HepG2 (cell line): ENCODE results near the gene SMIM30. TPM values are rescaled to one million over a fixed set of nuclear protein-coding genes. Genes with fewer than 3 reads are reported as not detected.

ENCODE experiments used
- ATAC-seq: fragments of 200-7000 bp; cut with Tn5 transposase; 3 replicates; pipeline ENCODE4 v1.9.1; 2020; ENCODE audit warnings: mild to moderate bottlenecking, moderate library complexity
- BruUV-seq: library from RNA; stranded (reverse); fragments of 400-500 nt; replicated peaks from 2 replicates; lab custom pipeline; 2021; lab: Mats Ljungman, UMichigan
- CTCF ChIA-PET: fragments of 300-600 bp; formaldehyde crosslinking; extraction: SDS; loops from one replicate; lab custom pipeline; 2021; ENCODE audit warnings: low total read pairs, inconsistent platforms, low intra/inter-chr PET ratio; lab: Yijun Ruan, JAX
- POLR2A ChIA-PET: fragments of 350-600 bp; sonication (Branson Sonifier 250); formaldehyde crosslinking; loops from one replicate; lab custom pipeline; 2020; ENCODE audit warnings: antibody characterized with exemption, inconsistent platforms; lab: Yijun Ruan, JAX
- DNase-seq: peaks from one replicate; pipeline ENCODE4 v3.0.0-alpha.2; 2015; ENCODE audit warnings: low spot score
- FAIRE-seq: peaks from 3 replicates; lab custom pipeline; 2011; peaks lifted over from hg19 to GRCh38; lab: Jason Lieb, UNC
- H2AFZ ChIP-seq: one replicate; pipeline ENCODE4 v1.6.1; 2011; ENCODE audit warnings: low read length, inconsistent platforms
- H3K27ac ChIP-seq: fragments of 300-600 bp; 3 replicates; pipeline ENCODE4 v1.8.0; 2011; ENCODE audit warnings: mixed run types, mild to moderate bottlenecking, mixed read lengths, low read length, inconsistent platforms; ENCODE audit not compliant: insufficient read depth; ENCODE audit errors: extremely low read length
- H3K27me3 ChIP-seq, 2 experiments: fragments of 200-600 bp in 1 of 2; 2 replicates in 1 of 2; 3 replicates in 1 of 2; pipeline versions ENCODE4 v1.6.0 to v1.8.0; 2011; ENCODE audit warnings: low read length in 2 of 2, mild to moderate bottlenecking in 2 of 2, moderate library complexity in 2 of 2, inconsistent platforms in 1 of 2; ENCODE audit not compliant: insufficient read depth in 2 of 2, control insufficient read depth in 1 of 2
- H3K36me3 ChIP-seq, 2 experiments: fragments of 200-600 bp in 1 of 2; replicated peaks in 1 of 2; 2 replicates in 1 of 2; 3 replicates in 1 of 2; pipeline versions ENCODE4 v1.5.1 to v1.8.0; 2011; ENCODE audit warnings: low read length in 2 of 2, inconsistent platforms in 1 of 2; ENCODE audit not compliant: insufficient read depth in 2 of 2, control insufficient read depth in 1 of 2
- H3K4me1 ChIP-seq: 2 replicates; pipeline ENCODE4 v1.5.1; 2012; ENCODE audit warnings: low read length, inconsistent platforms; ENCODE audit not compliant: insufficient read depth
- H3K4me2 ChIP-seq: 2 replicates; pipeline ENCODE4 v1.6.0; 2011; ENCODE audit warnings: low read depth, low read length, inconsistent platforms
- H3K4me3 ChIP-seq, 3 experiments: fragments of 200-600 bp in 1 of 3; sonication (generic), shearing (Covaris generic) in 1 of 3; replicated peaks in 1 of 3; 2 replicates each; pipeline ENCODE4 v1.5.1; 2011 to 2016; ENCODE audit warnings: low read length in 3 of 3, inconsistent platforms in 2 of 3, low read depth in 2 of 3, mild to moderate bottlenecking in 2 of 3, control low read depth in 1 of 3, mixed read lengths in 1 of 3; ENCODE audit not compliant: insufficient read depth in 1 of 3
- H3K79me2 ChIP-seq: one replicate; pipeline ENCODE4 v1.6.1; 2011; ENCODE audit warnings: low read length, inconsistent platforms; ENCODE audit not compliant: insufficient read depth
- H3K9ac ChIP-seq: 2 replicates; pipeline ENCODE4 v1.6.0; 2011; ENCODE audit warnings: mild to moderate bottlenecking, low read depth, low read length, inconsistent platforms; ENCODE audit not compliant: insufficient read depth
- H3K9me3 ChIP-seq: 2 replicates; pipeline ENCODE4 v1.5.1; 2012; ENCODE audit warnings: mild to moderate bottlenecking, low read length
- H4K20me1 ChIP-seq: 2 replicates; pipeline ENCODE4 v1.6.0; 2011; ENCODE audit warnings: inconsistent platforms, mild to moderate bottlenecking, low read length, moderate library complexity; ENCODE audit not compliant: insufficient read depth
- SMYD3 ChIP-seq: sonication (generic); formaldehyde crosslinking; IDR thresholded peaks from 2 replicates; pipeline ENCODE4 v1.8.1; 2023; ENCODE audit warnings: mild to moderate bottlenecking, missing genetic modification reagents
- ZBTB49 ChIP-seq: sonication (generic); formaldehyde crosslinking; IDR thresholded peaks from 2 replicates; pipeline ENCODE4 v1.4.0; 2020; ENCODE audit warnings: missing genetic modification reagents, borderline replicate concordance
- WGBS: methylation state at CpG from one replicate; pipeline ENCODE4 v1.1.6; 2017; ENCODE audit warnings: low lambda C conversion rate; 5-methylcytosine and 5-hydroxymethylcytosine counted together
- in situ Hi-C: cut with HindIII; loops from 2 replicates; pipeline ENCODE4 v1.10.0; 2017; ENCODE audit warnings: low pct_unique_long_range_greater_than_20kb; ENCODE audit not compliant: extremely low pct_ligation_motif_present
- intact Hi-C: fragments of 100-400 bp; cut with micrococcal nuclease; formaldehyde crosslinking; loops from one replicate; pipeline ENCODE4 v1.10.0; 2022; ENCODE audit not compliant: unreplicated experiment
- polyA plus RNA-seq, 8 experiments: library from polyadenylated mRNA; depleted of rRNA in 3 of 8; stranded (reverse) in 7 of 8; unstranded in 1 of 8; fragments of >200 nt; fragmentation: Illumina TruSeq in 4 of 8; extraction: Trizol in 4 of 8; gene quantifications; 2 replicates each; pipeline versions ENCODE4 v1.2.1 to v1.2.3, GENCODE V29; 2011 to 2016; ENCODE audit warnings: low read depth in 4 of 8, missing spikeins in 1 of 8, mixed read lengths in 1 of 8; ENCODE audit not compliant: insufficient read depth in 1 of 8
- total RNA-seq, 5 experiments: library from RNA; depleted of rRNA; stranded (reverse); fragments of >200 nt; fragmentation: Illumina TruSeq; extraction: Trizol; gene quantifications; 2 replicates each; pipeline ENCODE4 v1.2.3, GENCODE V29; 2016; ENCODE audit warnings: low read depth in 1 of 5
- TF ChIP-seq, protein P1 (sequence below): sonication (generic); formaldehyde crosslinking; IDR thresholded peaks from 2 replicates; pipeline ENCODE4 v1.4.0; 2020; ENCODE audit warnings: missing genetic modification reagents

The SMIM30 gene
- total and polyA plus RNA-seq, 2 of the 13 experiments (the other 11 are each of a cell fraction or from before 2014, with no cell fraction given) = 23.5 to 25.2 TPM

DNA sequence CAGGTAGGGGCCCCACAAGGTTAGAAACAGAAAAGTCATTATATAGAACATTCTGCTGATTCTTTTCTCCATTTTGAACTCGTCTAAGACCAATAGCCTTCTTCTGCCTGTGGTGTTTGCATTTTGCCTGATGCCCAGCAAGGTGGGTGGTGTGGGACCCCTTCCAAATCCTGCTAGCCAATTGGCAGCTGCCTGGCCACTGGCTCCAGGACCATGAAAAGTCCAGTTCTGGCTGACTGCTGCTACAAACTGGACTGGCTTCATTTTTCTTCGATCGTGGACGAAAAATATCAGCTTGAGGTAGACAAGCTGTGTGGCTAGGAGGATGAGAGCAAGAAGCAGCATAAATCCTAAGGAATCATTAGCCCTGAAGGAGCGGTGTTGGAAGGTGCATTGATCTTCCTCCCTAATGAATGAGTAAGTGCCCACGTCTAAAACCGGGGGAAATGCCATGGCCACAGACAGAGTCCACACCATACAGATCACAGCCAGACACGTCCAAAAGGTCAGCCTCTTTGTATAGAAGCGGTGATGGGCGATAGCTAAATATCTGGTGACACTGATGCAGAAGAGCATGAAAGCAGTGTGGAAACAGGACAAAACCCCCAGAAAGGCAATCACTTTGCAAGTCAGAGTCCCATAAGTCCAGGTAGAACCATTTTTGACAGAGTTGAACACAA lies 34.4 kb downstream of the SMIM30 start (continued):
- no peak for TF ChIP-seq ZBTB49 (CRISPR knock-in tag)

DNA sequence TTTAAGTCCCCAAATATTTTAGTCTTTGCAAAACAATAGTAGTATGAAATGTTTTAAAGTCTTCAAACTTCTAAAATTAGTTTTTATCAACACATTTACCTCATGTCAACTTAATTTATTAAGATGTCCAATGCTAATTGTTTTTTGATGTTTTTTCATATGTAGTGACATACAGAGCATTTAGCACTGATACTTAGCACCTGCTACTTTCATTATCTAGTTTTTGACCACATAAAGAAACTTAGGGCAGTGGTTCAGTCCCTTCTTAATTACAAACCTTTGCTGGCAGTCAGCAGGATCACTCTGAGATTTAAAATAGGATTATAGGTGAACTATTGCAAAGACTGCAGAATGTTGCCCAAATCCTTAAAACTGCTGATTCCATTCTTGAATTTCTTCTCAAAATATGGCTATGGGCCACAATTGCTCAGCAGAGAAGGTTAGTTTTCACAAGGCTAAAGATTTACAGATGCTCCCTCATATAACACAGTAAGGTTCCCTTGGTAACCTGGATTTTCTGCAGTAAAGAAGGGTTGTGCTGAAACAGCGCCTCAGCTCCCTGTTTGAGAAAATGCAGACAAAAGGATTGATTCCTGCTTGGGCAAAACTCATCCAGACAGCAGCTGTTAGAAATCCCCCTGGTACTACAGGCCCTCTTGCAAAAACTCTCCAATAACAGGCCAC lies 35.1 kb downstream of the SMIM30 start:
- FAIRE-seq = no peak
- intact Hi-C loops = no loop called here
- Histone ChIP-seq H3K4me3 (no peak overlapping the region), H3K27ac (no peak overlapping the region), H2AFZ (no peak overlapping the region), H3K4me1 (no peaks in the 10 kb centered on the region), H3K36me3 (no peaks in the 10 kb centered on the region), H4K20me1 (no peaks in the 10 kb centered on the region), H3K27me3 (peaks cover 1 to 15% of the 10 kb centered on the region in 2 experiments; a peak in 4 of 5 replicates), H3K4me2 (no peak overlapping the region), H3K79me2 (no peaks in the 10 kb centered on the region), H3K9ac (no peak overlapping the region), H3K9me3 (no peaks in the 10 kb centered on the region)
- ATAC-seq = no peak
- CTCF ChIA-PET = no interaction called here
- in situ Hi-C loops = no loop called here
- no peak for DNase-seq
- BruUV-seq = no TSS peak
- POLR2A ChIA-PET = no interaction called here
- no peak for TF ChIP-seq SMYD3 (CRISPR knock-in tag)
- TF ChIP-seq, protein P1, sequence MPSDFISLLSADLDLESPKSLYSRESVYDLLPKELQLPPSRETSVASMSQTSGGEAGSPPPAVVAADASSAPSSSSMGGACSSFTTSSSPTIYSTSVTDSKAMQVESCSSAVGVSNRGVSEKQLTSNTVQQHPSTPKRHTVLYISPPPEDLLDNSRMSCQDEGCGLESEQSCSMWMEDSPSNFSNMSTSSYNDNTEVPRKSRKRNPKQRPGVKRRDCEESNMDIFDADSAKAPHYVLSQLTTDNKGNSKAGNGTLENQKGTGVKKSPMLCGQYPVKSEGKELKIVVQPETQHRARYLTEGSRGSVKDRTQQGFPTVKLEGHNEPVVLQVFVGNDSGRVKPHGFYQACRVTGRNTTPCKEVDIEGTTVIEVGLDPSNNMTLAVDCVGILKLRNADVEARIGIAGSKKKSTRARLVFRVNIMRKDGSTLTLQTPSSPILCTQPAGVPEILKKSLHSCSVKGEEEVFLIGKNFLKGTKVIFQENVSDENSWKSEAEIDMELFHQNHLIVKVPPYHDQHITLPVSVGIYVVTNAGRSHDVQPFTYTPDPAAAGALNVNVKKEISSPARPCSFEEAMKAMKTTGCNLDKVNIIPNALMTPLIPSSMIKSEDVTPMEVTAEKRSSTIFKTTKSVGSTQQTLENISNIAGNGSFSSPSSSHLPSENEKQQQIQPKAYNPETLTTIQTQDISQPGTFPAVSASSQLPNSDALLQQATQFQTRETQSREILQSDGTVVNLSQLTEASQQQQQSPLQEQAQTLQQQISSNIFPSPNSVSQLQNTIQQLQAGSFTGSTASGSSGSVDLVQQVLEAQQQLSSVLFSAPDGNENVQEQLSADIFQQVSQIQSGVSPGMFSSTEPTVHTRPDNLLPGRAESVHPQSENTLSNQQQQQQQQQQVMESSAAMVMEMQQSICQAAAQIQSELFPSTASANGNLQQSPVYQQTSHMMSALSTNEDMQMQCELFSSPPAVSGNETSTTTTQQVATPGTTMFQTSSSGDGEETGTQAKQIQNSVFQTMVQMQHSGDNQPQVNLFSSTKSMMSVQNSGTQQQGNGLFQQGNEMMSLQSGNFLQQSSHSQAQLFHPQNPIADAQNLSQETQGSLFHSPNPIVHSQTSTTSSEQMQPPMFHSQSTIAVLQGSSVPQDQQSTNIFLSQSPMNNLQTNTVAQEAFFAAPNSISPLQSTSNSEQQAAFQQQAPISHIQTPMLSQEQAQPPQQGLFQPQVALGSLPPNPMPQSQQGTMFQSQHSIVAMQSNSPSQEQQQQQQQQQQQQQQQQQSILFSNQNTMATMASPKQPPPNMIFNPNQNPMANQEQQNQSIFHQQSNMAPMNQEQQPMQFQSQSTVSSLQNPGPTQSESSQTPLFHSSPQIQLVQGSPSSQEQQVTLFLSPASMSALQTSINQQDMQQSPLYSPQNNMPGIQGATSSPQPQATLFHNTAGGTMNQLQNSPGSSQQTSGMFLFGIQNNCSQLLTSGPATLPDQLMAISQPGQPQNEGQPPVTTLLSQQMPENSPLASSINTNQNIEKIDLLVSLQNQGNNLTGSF (CRISPR knock-in tag) = no peak
- 0% methylated on average over 1 of the region's 1 CpG for WGBS
